ENCODE measurements around the gene PPDPF.

The PPDPF gene

DNA sequence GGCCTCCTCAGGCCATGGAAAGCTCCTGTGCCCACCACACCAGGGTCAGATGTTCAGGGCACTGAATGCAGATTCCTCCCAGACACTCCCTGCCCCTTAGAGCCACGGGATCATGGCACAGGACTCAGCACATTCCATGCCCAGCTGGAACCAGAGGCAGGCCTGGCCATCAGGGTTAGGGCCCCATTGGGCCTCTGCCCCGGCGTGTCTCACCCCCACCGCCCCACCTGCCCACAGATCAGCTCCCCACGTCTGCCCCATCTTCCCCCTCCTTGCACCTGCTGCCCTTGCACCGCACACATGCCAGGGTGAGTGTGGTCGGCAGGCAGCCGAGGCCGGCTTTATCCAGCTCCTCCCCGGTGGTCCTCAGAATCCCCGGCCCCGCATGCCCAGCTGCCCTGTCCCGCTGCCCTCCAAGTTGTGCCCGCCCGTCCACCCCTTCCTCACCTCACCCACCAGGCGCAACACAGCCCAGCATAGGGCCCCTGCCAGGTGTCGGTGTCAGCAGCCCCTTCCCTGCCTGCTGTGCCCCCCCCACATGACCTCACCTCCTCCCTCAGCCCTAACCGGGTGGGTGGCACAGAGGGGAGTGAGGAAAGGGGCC lies 29.2 kb downstream of the PPDPF start:
- TF ChIP-seq CTCF (conservative IDR thresholded peaks at IDR 0.05; ENCODE audit: low read depth, low read length) = no peak

GRCh38 chr20:63551068-63551467 lies 30.5 kb downstream of the PPDPF start:
- Histone ChIP-seq H2AFZ (ENCODE audit: low read depth) (no peak overlapping the region), H3K36me3 (ENCODE audit: insufficient read depth) (no peaks in the 10 kb centered on the region), H3K27me3 (ENCODE audit: insufficient read depth, low read depth) (peaks cover 89% of the 10 kb centered on the region), H3K9ac (no peak overlapping the region), H3K27ac (no peak overlapping the region), H4K20me1 (ENCODE audit: insufficient read depth) (no peaks in the 10 kb centered on the region), H3K4me1 (ENCODE audit: low read depth, poor library complexity, severe bottlenecking) (peaks cover 17% of the 10 kb centered on the region), H3K4me2 (no peak overlapping the region), H3K4me3 (IDR thresholded peaks at IDR 0.05; ENCODE audit: insufficient read depth, low read depth, low read length) (no peak overlapping the region), H3K79me2 (ENCODE audit: insufficient read depth, low read depth) (no peaks in the 10 kb centered on the region)
- TF ChIP-seq CTCF (conservative IDR thresholded peaks at IDR 0.05; ENCODE audit: low read depth, low read length) = no peak

More for the DNA sequence above, 29.2 kb downstream of the PPDPF start:
- Histone ChIP-seq H3K4me3 (IDR thresholded peaks at IDR 0.05; ENCODE audit: insufficient read depth, low read depth, low read length) (no peak overlapping the region), H3K36me3 (ENCODE audit: insufficient read depth) (no peaks in the 10 kb centered on the region), H3K27me3 (ENCODE audit: insufficient read depth, low read depth) (peaks cover 90% of the 10 kb centered on the region), H3K79me2 (ENCODE audit: insufficient read depth, low read depth) (no peaks in the 10 kb centered on the region), H3K4me2 (no peak overlapping the region), H2AFZ (ENCODE audit: low read depth) (no peak overlapping the region), H3K4me1 (ENCODE audit: low read depth, poor library complexity, severe bottlenecking) (peaks cover 17% of the 10 kb centered on the region), H3K27ac (no peak overlapping the region), H3K9ac (no peak overlapping the region), H4K20me1 (ENCODE audit: insufficient read depth) (no peaks in the 10 kb centered on the region)

GRCh38 chr20:63552481-63553249 lies 32.1 kb downstream of the PPDPF start:
- Histone ChIP-seq H3K27me3 (ENCODE audit: insufficient read depth, low read depth) (peaks cover 82% of the 10 kb centered on the region), H4K20me1 (ENCODE audit: insufficient read depth) (no peaks in the 10 kb centered on the region), H3K4me3 (IDR thresholded peaks at IDR 0.05; ENCODE audit: insufficient read depth, low read depth, low read length) (no peak overlapping the region), H3K79me2 (ENCODE audit: insufficient read depth, low read depth) (no peaks in the 10 kb centered on the region), H3K9ac (no peak overlapping the region), H3K27ac (no peak overlapping the region), H3K4me2 (peak overlapping the region; percentile 33; the same call in 1 of the 2 replicates), H2AFZ (ENCODE audit: low read depth) (0 out of 2 replicates have a peak overlapping the region, but pooled peaks have one; percentile 14), H3K36me3 (ENCODE audit: insufficient read depth) (no peaks in the 10 kb centered on the region), H3K4me1 (ENCODE audit: low read depth, poor library complexity, severe bottlenecking) (peaks cover 17% of the 10 kb centered on the region)
- no peak for TF ChIP-seq CTCF (conservative IDR thresholded peaks at IDR 0.05; ENCODE audit: low read depth, low read length)

DNA sequence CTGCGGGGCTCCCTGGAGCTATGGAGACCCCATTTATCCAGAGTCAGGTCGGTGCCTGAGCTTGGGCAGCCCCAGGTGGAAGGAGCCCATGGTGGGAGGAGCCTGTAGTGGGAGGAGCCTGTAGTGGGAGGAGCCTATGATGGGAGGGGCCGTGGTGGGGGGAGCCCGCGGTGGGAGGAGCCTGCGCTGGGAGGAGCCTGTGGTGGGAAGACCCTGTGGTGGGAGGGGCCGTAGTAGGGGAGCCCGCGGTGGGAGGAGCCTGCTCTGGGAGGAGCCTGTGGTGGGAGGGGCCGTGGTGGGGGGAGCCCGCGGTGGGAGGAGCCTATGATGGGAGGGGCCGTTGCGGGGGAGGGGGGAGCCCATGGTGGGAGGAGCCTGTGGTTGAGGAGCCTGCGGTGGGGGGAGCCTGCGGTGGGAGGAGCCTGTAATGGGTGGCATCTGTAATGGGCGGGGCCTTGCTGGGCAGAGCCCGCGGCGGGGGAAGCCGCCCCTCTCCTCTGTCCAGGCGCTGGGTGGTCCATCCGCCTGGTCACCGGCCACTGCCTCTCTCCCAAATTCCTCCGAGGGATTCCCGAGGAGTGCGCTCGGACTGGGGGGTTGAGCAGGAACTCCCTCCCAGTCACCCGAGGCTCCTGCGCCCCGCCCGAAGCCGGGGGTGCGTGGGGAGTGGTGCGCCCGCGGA lies 32.8 kb downstream of the PPDPF start:
- peaks cover 78% of the 10 kb centered on the region for H3K27me3 ChIP-seq (ENCODE audit: insufficient read depth, low read depth)
- H3K4me1 ChIP-seq (ENCODE audit: low read depth, poor library complexity, severe bottlenecking) = peaks cover 17% of the 10 kb centered on the region
- H3K4me3 ChIP-seq (IDR thresholded peaks at IDR 0.05; ENCODE audit: insufficient read depth, low read depth, low read length) = no peak overlapping the region
- H4K20me1 ChIP-seq (ENCODE audit: insufficient read depth) = no peaks in the 10 kb centered on the region
- H3K4me2 ChIP-seq = peak overlapping the region; percentile 89
- peak overlapping the region; percentile 64 for H2AFZ ChIP-seq (ENCODE audit: low read depth)
- no peak overlapping the region for H3K27ac ChIP-seq
- H3K9ac ChIP-seq = no peak overlapping the region
- TF ChIP-seq CTCF (conservative IDR thresholded peaks at IDR 0.05; ENCODE audit: low read depth, low read length) = no peak
- H3K79me2 ChIP-seq (ENCODE audit: insufficient read depth, low read depth) = no peaks in the 10 kb centered on the region
- H3K36me3 ChIP-seq (ENCODE audit: insufficient read depth) = no peaks in the 10 kb centered on the region
